H9 (cell line): ENCODE measurements around the gene CXXC1. TPM values are rescaled to one million over a fixed set of nuclear protein-coding genes. Genes with fewer than 3 reads are reported as not detected.

Experiments used
- DNase-seq: peaks from one replicate; pipeline ENCODE4 v3.0.0-alpha.2; 2017
- H2AFZ ChIP-seq: one replicate; pipeline ENCODE4 v1.6.1; 2013; ENCODE audit warnings: mild to moderate bottlenecking, low read length, control low read depth, moderate library complexity
- H2AK5ac ChIP-seq: 2 replicates; pipeline ENCODE4 v1.6.1; 2013; ENCODE audit warnings: low read length, control low read depth, mixed read lengths; ENCODE audit not compliant: insufficient read length
- H2BK120ac ChIP-seq: one replicate; pipeline ENCODE4 v1.6.1; 2013; ENCODE audit warnings: low read depth, mild to moderate bottlenecking, low read length, control low read depth, inconsistent platforms; ENCODE audit not compliant: poor library complexity, severe bottlenecking
- H2BK12ac ChIP-seq: 2 replicates; pipeline ENCODE4 v1.6.1; 2013; ENCODE audit warnings: low read length, control low read depth, mixed read lengths, low read depth; ENCODE audit not compliant: insufficient read length
- H2BK15ac ChIP-seq: 2 replicates; pipeline ENCODE4 v1.6.1; 2013; ENCODE audit warnings: low read depth, low read length, control low read depth
- H2BK20ac ChIP-seq: one replicate; pipeline ENCODE4 v1.6.1; 2013; ENCODE audit warnings: low read depth, mild to moderate bottlenecking, low read length, control low read depth, inconsistent platforms; ENCODE audit not compliant: poor library complexity, severe bottlenecking
- H2BK5ac ChIP-seq: 2 replicates; pipeline ENCODE4 v1.6.1; 2013; ENCODE audit warnings: low read length, control low read depth, mixed read lengths; ENCODE audit not compliant: insufficient read length
- H3K14ac ChIP-seq: 2 replicates; pipeline ENCODE4 v1.6.1; 2013; ENCODE audit warnings: low read length, control low read depth; ENCODE audit not compliant: insufficient read depth
- H3K18ac ChIP-seq: 2 replicates; pipeline ENCODE4 v1.6.1; 2013; ENCODE audit warnings: low read depth, mild to moderate bottlenecking, mixed read lengths, low read length, control low read depth; ENCODE audit not compliant: insufficient read length
- H3K23ac ChIP-seq: 2 replicates; pipeline ENCODE4 v1.6.1; 2013; ENCODE audit warnings: low read length, control low read depth, mixed read lengths, low read depth; ENCODE audit not compliant: insufficient read length
- H3K23me2 ChIP-seq: 2 replicates; pipeline ENCODE4 v1.6.1; 2013; ENCODE audit warnings: low read depth, mild to moderate bottlenecking, mixed read lengths, low read length, control low read depth; ENCODE audit not compliant: insufficient read length, poor library complexity, severe bottlenecking
- H3K27ac ChIP-seq: 2 replicates; pipeline ENCODE4 v1.5.1; 2013; ENCODE audit warnings: low read length, control low read depth, mixed read lengths, low read depth; ENCODE audit not compliant: insufficient read length
- H3K27me3 ChIP-seq: 2 replicates; pipeline ENCODE4 v1.6.1; 2013; ENCODE audit warnings: low read length, control low read depth, inconsistent platforms; ENCODE audit not compliant: insufficient read depth
- H3K4ac ChIP-seq: 2 replicates; pipeline ENCODE4 v1.6.1; 2013; ENCODE audit warnings: low read depth, mild to moderate bottlenecking, control low read depth, inconsistent platforms, low read length, moderate library complexity
- H3K4me1 ChIP-seq: 2 replicates; pipeline ENCODE4 v1.6.1; 2013; ENCODE audit warnings: low read length, control low read depth, inconsistent platforms; ENCODE audit not compliant: insufficient read depth
- H3K4me2 ChIP-seq: 2 replicates; pipeline ENCODE4 v1.6.1; 2013; ENCODE audit warnings: low read length, control low read depth, mixed read lengths; ENCODE audit not compliant: insufficient read length, insufficient read depth
- H3K56ac ChIP-seq: 2 replicates; pipeline ENCODE4 v1.6.1; 2013; ENCODE audit warnings: low read depth, mild to moderate bottlenecking, mixed read lengths, low read length, control low read depth; ENCODE audit not compliant: insufficient read length
- H3K79me1 ChIP-seq: 2 replicates; pipeline ENCODE4 v1.6.1; 2013; ENCODE audit warnings: low read depth, mild to moderate bottlenecking, moderate library complexity, low read length, control low read depth, inconsistent platforms; ENCODE audit not compliant: insufficient read depth, poor library complexity, severe bottlenecking
- H3K79me2 ChIP-seq: 2 replicates; pipeline ENCODE4 v1.6.1; 2013; ENCODE audit warnings: low read length, control low read depth, inconsistent platforms; ENCODE audit not compliant: insufficient read depth
- H3K9ac ChIP-seq: 2 replicates; pipeline ENCODE4 v1.6.1; 2013; ENCODE audit warnings: low read length, control low read depth, mixed read lengths; ENCODE audit not compliant: insufficient read length; ENCODE audit errors: extremely low read depth
- H3K9me3 ChIP-seq: one replicate; pipeline ENCODE4 v1.6.1; 2013; ENCODE audit warnings: low read depth, low read length, inconsistent platforms; ENCODE audit not compliant: control insufficient read depth
- H3T11ph ChIP-seq: one replicate; pipeline ENCODE4 v1.6.1; 2013; ENCODE audit warnings: mild to moderate bottlenecking, low read length, control low read depth, inconsistent platforms
- H4K20me1 ChIP-seq: one replicate; pipeline ENCODE4 v1.6.1; 2013; ENCODE audit not compliant: control insufficient read depth, insufficient read length, insufficient read depth
- H4K5ac ChIP-seq: 2 replicates; pipeline ENCODE4 v1.6.1; 2013; ENCODE audit warnings: low read depth, mild to moderate bottlenecking, mixed read lengths, low read length, control low read depth; ENCODE audit not compliant: insufficient read length
- H4K8ac ChIP-seq: replicated peaks from 2 replicates; pipeline ENCODE4 v1.6.1; 2013; ENCODE audit warnings: low read length, control low read depth, mixed read lengths, low read depth; ENCODE audit not compliant: insufficient read length
- H4K91ac ChIP-seq: 2 replicates; pipeline ENCODE4 v1.6.1; 2013; ENCODE audit warnings: low read depth, mild to moderate bottlenecking, moderate library complexity, mixed read lengths, low read length, control low read depth; ENCODE audit not compliant: insufficient read length
- H3K27ac Mint-ChIP-seq, 3 experiments: 2 replicates in 2 of 3; 3 replicates in 1 of 3; pipeline ENCODE4 v1.8.0; 2020 to 2021; ENCODE audit warnings: mixed read lengths in 3 of 3, mild to moderate bottlenecking in 1 of 3, moderate library complexity in 1 of 3
- H3K27me3 Mint-ChIP-seq: 2 replicates; pipeline ENCODE4 v1.8.0; 2021; ENCODE audit warnings: low read depth, mild to moderate bottlenecking, moderate library complexity, mixed read lengths
- H3K36me3 Mint-ChIP-seq, 3 experiments: 2 replicates in 2 of 3; 3 replicates in 1 of 3; pipeline ENCODE4 v1.8.0; 2020 to 2021; ENCODE audit warnings: low read depth in 3 of 3, mixed read lengths in 3 of 3; ENCODE audit not compliant: insufficient read depth in 1 of 3
- H3K4me1 Mint-ChIP-seq, 2 experiments: 2 replicates each; pipeline ENCODE4 v1.8.0; 2020; ENCODE audit warnings: mixed read lengths in 2 of 2
- H3K4me3 Mint-ChIP-seq, 2 experiments: 2 replicates in 1 of 2; 3 replicates in 1 of 2; pipeline ENCODE4 v1.8.0; 2020 to 2021; ENCODE audit warnings: mild to moderate bottlenecking in 2 of 2, mixed read lengths in 2 of 2, moderate library complexity in 1 of 2
- H3K9me3 Mint-ChIP-seq, 2 experiments: 2 replicates in 1 of 2; 3 replicates in 1 of 2; pipeline ENCODE4 v1.8.0; 2020; ENCODE audit warnings: mild to moderate bottlenecking in 2 of 2, mixed read lengths in 2 of 2, moderate library complexity in 1 of 2
- WGBS: extraction: QIAGEN DNeasy Blood & Tissue Kit; methylation state at CpG from one replicate; pipeline ENCODE4 v1.1.7; 2013; ENCODE audit warnings: missing lambda C conversion rate, low lambda C conversion rate, mixed read lengths; ENCODE audit not compliant: insufficient read length; ENCODE audit errors: extremely low coverage; 5-methylcytosine and 5-hydroxymethylcytosine counted together
- total RNA-seq: library from RNA; stranded (reverse); gene quantifications from 2 replicates; pipeline ENCODE4 v1.2.1, GENCODE V29; 2021
- TF ChIP-seq, protein P1 (sequence below): fragments of 200-600 bp; sonication (generic); conservative IDR thresholded peaks from 3 replicates; pipeline ENCODE4 v1.8.0; 2021; ENCODE audit warnings: antibody characterized with exemption, mild to moderate bottlenecking

The CXXC1 gene
- total RNA-seq, 1 experiment from 2014 or later, result 95.9 TPM

DNA sequence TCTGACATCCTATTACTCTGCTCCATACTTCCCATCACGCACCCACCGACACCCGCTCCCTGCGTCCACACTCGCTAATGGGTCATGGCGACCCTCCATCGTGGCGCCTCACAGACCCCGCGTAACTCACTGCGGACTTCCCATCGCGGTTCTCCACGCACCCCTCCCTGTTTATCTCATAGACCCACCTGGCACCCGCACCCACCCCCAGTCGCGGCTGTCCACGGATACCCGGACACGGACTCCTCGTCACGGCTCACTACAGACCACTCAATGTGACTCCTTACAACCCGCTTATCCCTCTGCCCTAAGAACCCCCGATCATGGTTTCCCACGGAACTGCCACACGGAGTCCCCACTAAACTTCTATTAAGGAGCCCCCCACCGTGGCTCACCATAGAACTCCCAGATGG, 458 bp downstream of the CXXC1 start:
- H2BK120ac ChIP-seq, result no peak overlapping the region
- peaks cover 10% of the 10 kb centered on the region for H3K23me2 ChIP-seq
- Mint-ChIP-seq H3K27me3 (no peaks in the 10 kb centered on the region), H3K9me3 (no peaks in the 10 kb centered on the region; a peak in 1 of 5 replicates), H3K4me1 (peaks cover 8 to 15% of the 10 kb centered on the region in 2 experiments), H3K27ac (peak overlapping the region; percentile 47 to 98 (median 94); a peak in 6 of 7 replicates), H3K4me3 (peak overlapping the region; percentile 99 to 100), H3K36me3 (peaks cover 40 to 44% (median 44%) of the 10 kb centered on the region in 3 experiments; a peak in 6 of 7 replicates)
- no peak overlapping the region for H2BK15ac ChIP-seq
- H3K4ac ChIP-seq, result no peak overlapping the region
- no peaks in the 10 kb centered on the region for H3K4me1 ChIP-seq
- H3K18ac ChIP-seq, result no peak overlapping the region
- no peak overlapping the region for H2BK5ac ChIP-seq
- H3K9ac ChIP-seq, result peak overlapping the region; percentile 61
- H3K23ac ChIP-seq, result no peak overlapping the region
- TF ChIP-seq, protein P1, sequence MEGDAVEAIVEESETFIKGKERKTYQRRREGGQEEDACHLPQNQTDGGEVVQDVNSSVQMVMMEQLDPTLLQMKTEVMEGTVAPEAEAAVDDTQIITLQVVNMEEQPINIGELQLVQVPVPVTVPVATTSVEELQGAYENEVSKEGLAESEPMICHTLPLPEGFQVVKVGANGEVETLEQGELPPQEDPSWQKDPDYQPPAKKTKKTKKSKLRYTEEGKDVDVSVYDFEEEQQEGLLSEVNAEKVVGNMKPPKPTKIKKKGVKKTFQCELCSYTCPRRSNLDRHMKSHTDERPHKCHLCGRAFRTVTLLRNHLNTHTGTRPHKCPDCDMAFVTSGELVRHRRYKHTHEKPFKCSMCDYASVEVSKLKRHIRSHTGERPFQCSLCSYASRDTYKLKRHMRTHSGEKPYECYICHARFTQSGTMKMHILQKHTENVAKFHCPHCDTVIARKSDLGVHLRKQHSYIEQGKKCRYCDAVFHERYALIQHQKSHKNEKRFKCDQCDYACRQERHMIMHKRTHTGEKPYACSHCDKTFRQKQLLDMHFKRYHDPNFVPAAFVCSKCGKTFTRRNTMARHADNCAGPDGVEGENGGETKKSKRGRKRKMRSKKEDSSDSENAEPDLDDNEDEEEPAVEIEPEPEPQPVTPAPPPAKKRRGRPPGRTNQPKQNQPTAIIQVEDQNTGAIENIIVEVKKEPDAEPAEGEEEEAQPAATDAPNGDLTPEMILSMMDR, result no peak
- no peak overlapping the region for H3K56ac ChIP-seq
- no peak overlapping the region for H2BK12ac ChIP-seq
- 0 out of 2 replicates have a peak overlapping the region, but pooled peaks have one; percentile 3 for H3K14ac ChIP-seq
- peak overlapping the region; percentile 85 for H3K4me2 ChIP-seq
- no peak overlapping the region for H4K5ac ChIP-seq
- DNase-seq, result no peak
- no peak overlapping the region for H4K8ac ChIP-seq
- H2AK5ac ChIP-seq, result no peak overlapping the region
- no peaks in the 10 kb centered on the region for H3K79me1 ChIP-seq
- H3T11ph ChIP-seq, result no peak overlapping the region
- no peaks in the 10 kb centered on the region for H4K20me1 ChIP-seq
- H3K27me3 ChIP-seq, result no peaks in the 10 kb centered on the region
- no peaks in the 10 kb centered on the region for H3K9me3 ChIP-seq
- no CpG with 5 or more reads among the region's 27 CpGs for WGBS
- no peak overlapping the region for H4K91ac ChIP-seq
- no peak overlapping the region for H3K27ac ChIP-seq
- no peak overlapping the region for H2BK20ac ChIP-seq
- no peak overlapping the region for H2AFZ ChIP-seq
- H3K79me2 ChIP-seq, result no peaks in the 10 kb centered on the region
